ENCODE measurements around the gene SMIM14.
"Not testable (repeated sequence)": the region's sequence is repeated elsewhere in the genome, so short reads cannot be mapped to it uniquely, and the experiment has no call there.

SMIM14 gene

GRCh38 chr4:39555472-39555871 lies 83.2 kb downstream of the SMIM14 start:
- no peak for DNase-seq (ENCODE audit: low read depth)
- no peak for TF ChIP-seq CTCF (IDR thresholded peaks at IDR 0.05; ENCODE audit: control insufficient read depth, extremely low read depth, insufficient read depth)
- H3K4me3 ChIP-seq (ENCODE audit: low read depth, low read length), result no peak overlapping the region

- DNase-seq (ENCODE audit: low read depth), result peak; percentile 85
- H3K4me3 ChIP-seq (ENCODE audit: low read depth, low read length), result no peak overlapping the region
- no peak for TF ChIP-seq CTCF (IDR thresholded peaks at IDR 0.05; ENCODE audit: control insufficient read depth, extremely low read depth, insufficient read depth)
These were observed 90.1 kb downstream of the SMIM14 start for GRCh38 chr4:39548425-39549067.

- H3K4me3 ChIP-seq (ENCODE audit: low read depth, low read length), result no peak overlapping the region
- TF ChIP-seq CTCF (IDR thresholded peaks at IDR 0.05; ENCODE audit: control insufficient read depth, extremely low read depth, insufficient read depth), result no peak
- DNase-seq (ENCODE audit: low read depth), result no peak
These were observed 93.9 kb downstream of the SMIM14 start for GRCh38 chr4:39544580-39545315.

GRCh38 chr4:39544080-39544479 lies 94.6 kb downstream of the SMIM14 start:
- H3K4me3 ChIP-seq (ENCODE audit: low read depth, low read length), result not testable (repeated sequence)

GRCh38 chr4:39543034-39543433 lies 95.6 kb downstream of the SMIM14 start:
- no peak for TF ChIP-seq CTCF (IDR thresholded peaks at IDR 0.05; ENCODE audit: control insufficient read depth, extremely low read depth, insufficient read depth)
- H3K4me3 ChIP-seq (ENCODE audit: low read depth, low read length), result no peak overlapping the region

More at GRCh38 chr4:39544080-39544479, 94.6 kb downstream of the SMIM14 start:
- DNase-seq (ENCODE audit: low read depth), result not testable (repeated sequence)

GRCh38 chr4:39542611-39543012 lies 96.1 kb downstream of the SMIM14 start:
- no peak overlapping the region for H3K4me3 ChIP-seq (ENCODE audit: low read depth, low read length)
- TF ChIP-seq CTCF (IDR thresholded peaks at IDR 0.05; ENCODE audit: control insufficient read depth, extremely low read depth, insufficient read depth), result no peak
- DNase-seq (ENCODE audit: low read depth), result no peak

More at GRCh38 chr4:39543034-39543433, 95.6 kb downstream of the SMIM14 start:
- DNase-seq (ENCODE audit: low read depth), result no peak

- TF ChIP-seq CTCF (IDR thresholded peaks at IDR 0.05; ENCODE audit: control insufficient read depth, extremely low read depth, insufficient read depth), result no peak
- no peak for DNase-seq (ENCODE audit: low read depth)
These were observed 96.6 kb downstream of the SMIM14 start for GRCh38 chr4:39541987-39542610.

More at GRCh38 chr4:39541987-39542610, 96.6 kb downstream of the SMIM14 start:
- H3K4me3 ChIP-seq (ENCODE audit: low read depth, low read length), result no peak overlapping the region

All from LNCaP clone FGC (cell line).